ENCODE data around the gene IRAK1BP1.

IRAK1BP1 gene

GRCh38 chr6:78831492-78831891, 35.9 kb upstream of the IRAK1BP1 start:
- no CpG with 5 or more reads among the region's 2 CpGs for WGBS, 2 donors (ENCODE audit: extremely low coverage in 2 of 2, insufficient read length in 2 of 2, insufficient replicate concordance in 1 of 2)

GRCh38 chr6:78832091-78832808, 35.1 kb upstream of the IRAK1BP1 start:
- H2AK5ac ChIP-seq (ENCODE audit: low read depth, low read length), result no peak overlapping the region
- no peak overlapping the region for H3K14ac ChIP-seq (ENCODE audit: low read length)
- H3K36me3 ChIP-seq (replicated peaks in 1 of 2; ENCODE audit: control insufficient read depth in 2 of 2, insufficient read depth in 2 of 2, low read length in 2 of 2), result no peaks in the 10 kb centered on the region
- no peak overlapping the region for H3K23ac ChIP-seq (ENCODE audit: low read depth, low read length, poor library complexity)
- no peak overlapping the region for H2BK5ac ChIP-seq (ENCODE audit: low read length)
- no peak overlapping the region for H3K4me2 ChIP-seq (ENCODE audit: insufficient read depth, low read length, poor library complexity, severe bottlenecking)
- H3K4ac ChIP-seq (ENCODE audit: low read length), result no peak overlapping the region
- H2BK15ac ChIP-seq (ENCODE audit: low read length), result no peak overlapping the region
- H4K91ac ChIP-seq (ENCODE audit: low read depth, low read length, poor library complexity), result no peak overlapping the region
- H3K9me3 ChIP-seq (replicated peaks in 1 of 2; ENCODE audit: control insufficient read depth in 2 of 2, insufficient read depth in 1 of 2, low read depth in 1 of 2, low read length in 2 of 2), result no peaks in the 10 kb centered on the region
- H3K79me1 ChIP-seq (ENCODE audit: low read depth, low read length), result no peaks in the 10 kb centered on the region
- no peak overlapping the region for H2BK12ac ChIP-seq (ENCODE audit: low read length)
- no peak overlapping the region for H2BK120ac ChIP-seq (ENCODE audit: low read depth, low read length)
- no peak overlapping the region for H3K27ac ChIP-seq (replicated peaks; ENCODE audit: low read length)
- H3K27me3 ChIP-seq (ENCODE audit: control insufficient read depth in 3 of 3, insufficient read depth in 3 of 3, low read depth in 1 of 3, low read length in 3 of 3), result no peaks in the 10 kb centered on the region
- no peak overlapping the region for H3K4me3 ChIP-seq (ENCODE audit: low read length in 2 of 2)
- peaks cover 2 to 3% of the 10 kb centered on the region in 2 donors for H3K4me1 ChIP-seq (ENCODE audit: control insufficient read depth in 2 of 2, insufficient read depth in 1 of 2, low read depth in 1 of 2, low read length in 2 of 2)
- H3K9ac ChIP-seq (ENCODE audit: low read depth, low read length, poor library complexity), result no peak overlapping the region
- DNase-seq (ENCODE audit: low spot score), result no peak
- no peak overlapping the region for H3K18ac ChIP-seq (ENCODE audit: low read length)
- H2AFZ ChIP-seq (ENCODE audit: low read length), result no peak overlapping the region
- no peak overlapping the region for H4K8ac ChIP-seq (ENCODE audit: low read depth, low read length)

More at GRCh38 chr6:78831492-78831891, 35.9 kb upstream of the IRAK1BP1 start:
- H3K27me3 ChIP-seq (ENCODE audit: control insufficient read depth in 3 of 3, insufficient read depth in 3 of 3, low read depth in 1 of 3, low read length in 3 of 3), result no peaks in the 10 kb centered on the region
- peak overlapping the region; percentile 47 for H3K27ac ChIP-seq (replicated peaks; ENCODE audit: low read length)
- no peak overlapping the region for H4K91ac ChIP-seq (ENCODE audit: low read depth, low read length, poor library complexity)
- peaks cover 2 to 3% of the 10 kb centered on the region in 2 donors for H3K4me1 ChIP-seq (ENCODE audit: control insufficient read depth in 2 of 2, insufficient read depth in 1 of 2, low read depth in 1 of 2, low read length in 2 of 2)
- H2BK120ac ChIP-seq (ENCODE audit: low read depth, low read length), result no peak overlapping the region
- H4K8ac ChIP-seq (ENCODE audit: low read depth, low read length), result no peak overlapping the region
- no peak overlapping the region for H3K18ac ChIP-seq (ENCODE audit: low read length)
- H2BK15ac ChIP-seq (ENCODE audit: low read length), result no peak overlapping the region
- H3K4me2 ChIP-seq (ENCODE audit: insufficient read depth, low read length, poor library complexity, severe bottlenecking), result no peak overlapping the region
- no peak overlapping the region for H2AFZ ChIP-seq (ENCODE audit: low read length)
- no peak overlapping the region for H3K23ac ChIP-seq (ENCODE audit: low read depth, low read length, poor library complexity)
- H3K14ac ChIP-seq (ENCODE audit: low read length), result no peak overlapping the region
- H3K79me1 ChIP-seq (ENCODE audit: low read depth, low read length), result no peaks in the 10 kb centered on the region
- no peak overlapping the region for H2AK5ac ChIP-seq (ENCODE audit: low read depth, low read length)
- no peak for DNase-seq (ENCODE audit: low spot score)
- H3K4me3 ChIP-seq (ENCODE audit: low read length in 2 of 2), result no peak overlapping the region
- H3K9ac ChIP-seq (ENCODE audit: low read depth, low read length, poor library complexity), result no peak overlapping the region
- no peaks in the 10 kb centered on the region for H3K36me3 ChIP-seq (replicated peaks in 1 of 2; ENCODE audit: control insufficient read depth in 2 of 2, insufficient read depth in 2 of 2, low read length in 2 of 2)
- H3K9me3 ChIP-seq (replicated peaks in 1 of 2; ENCODE audit: control insufficient read depth in 2 of 2, insufficient read depth in 1 of 2, low read depth in 1 of 2, low read length in 2 of 2), result no peaks in the 10 kb centered on the region
- no peak overlapping the region for H2BK5ac ChIP-seq (ENCODE audit: low read length)
- no peak overlapping the region for H2BK12ac ChIP-seq (ENCODE audit: low read length)
- no peak overlapping the region for H3K4ac ChIP-seq (ENCODE audit: low read length)

- H3K4me2 ChIP-seq (ENCODE audit: insufficient read depth, low read length, poor library complexity, severe bottlenecking), result no peak overlapping the region
- no peak for DNase-seq (ENCODE audit: low spot score)
Measured at GRCh38 chr6:78835817-78836216, 31.5 kb upstream of the IRAK1BP1 start.

GRCh38 chr6:78836598-78836997, 30.8 kb upstream of the IRAK1BP1 start:
- Histone ChIP-seq H3K9me3 (replicated peaks in 1 of 2; ENCODE audit: control insufficient read depth in 2 of 2, insufficient read depth in 1 of 2, low read depth in 1 of 2, low read length in 2 of 2) (no peaks in the 10 kb centered on the region), H3K27me3 (ENCODE audit: control insufficient read depth in 3 of 3, insufficient read depth in 3 of 3, low read depth in 1 of 3, low read length in 3 of 3) (no peaks in the 10 kb centered on the region), H3K4ac (ENCODE audit: low read length) (no peak overlapping the region), H3K4me3 (ENCODE audit: low read length in 2 of 2) (no peak overlapping the region), H3K23ac (ENCODE audit: low read depth, low read length, poor library complexity) (no peak overlapping the region), H2BK15ac (ENCODE audit: low read length) (no peak overlapping the region), H3K4me2 (ENCODE audit: insufficient read depth, low read length, poor library complexity, severe bottlenecking) (no peak overlapping the region), H2AFZ (ENCODE audit: low read length) (no peak overlapping the region), H3K27ac (replicated peaks; ENCODE audit: low read length) (no peak overlapping the region), H2BK5ac (ENCODE audit: low read length) (no peak overlapping the region), H2BK120ac (ENCODE audit: low read depth, low read length) (no peak overlapping the region), H4K8ac (ENCODE audit: low read depth, low read length) (no peak overlapping the region), H3K79me1 (ENCODE audit: low read depth, low read length) (no peaks in the 10 kb centered on the region), H4K91ac (ENCODE audit: low read depth, low read length, poor library complexity) (no peak overlapping the region), H3K14ac (ENCODE audit: low read length) (no peak overlapping the region), H3K18ac (ENCODE audit: low read length) (no peak overlapping the region), H2AK5ac (ENCODE audit: low read depth, low read length) (no peak overlapping the region), H3K36me3 (replicated peaks in 1 of 2; ENCODE audit: control insufficient read depth in 2 of 2, insufficient read depth in 2 of 2, low read length in 2 of 2) (no peaks in the 10 kb centered on the region), H3K9ac (ENCODE audit: low read depth, low read length, poor library complexity) (no peak overlapping the region), H2BK12ac (ENCODE audit: low read length) (no peak overlapping the region), H3K4me1 (ENCODE audit: control insufficient read depth in 2 of 2, insufficient read depth in 1 of 2, low read depth in 1 of 2, low read length in 2 of 2) (peaks cover 0 to 3% of the 10 kb centered on the region in 2 donors)
- no peak for DNase-seq (ENCODE audit: low spot score)
- no CpG with 5 or more reads among the region's 3 CpGs for WGBS, 2 donors (ENCODE audit: extremely low coverage in 2 of 2, insufficient read length in 2 of 2, insufficient replicate concordance in 1 of 2)

More at GRCh38 chr6:78835817-78836216, 31.5 kb upstream of the IRAK1BP1 start:
- no peak overlapping the region for H3K14ac ChIP-seq (ENCODE audit: low read length)
- no peaks in the 10 kb centered on the region for H3K79me1 ChIP-seq (ENCODE audit: low read depth, low read length)
- no peak overlapping the region for H3K4ac ChIP-seq (ENCODE audit: low read length)
- no peak overlapping the region for H2AFZ ChIP-seq (ENCODE audit: low read length)
- no peak overlapping the region for H2BK12ac ChIP-seq (ENCODE audit: low read length)
- no peak overlapping the region for H3K18ac ChIP-seq (ENCODE audit: low read length)
- H2AK5ac ChIP-seq (ENCODE audit: low read depth, low read length), result no peak overlapping the region
- no peaks in the 10 kb centered on the region for H3K9me3 ChIP-seq (replicated peaks in 1 of 2; ENCODE audit: control insufficient read depth in 2 of 2, insufficient read depth in 1 of 2, low read depth in 1 of 2, low read length in 2 of 2)
- no peak overlapping the region for H3K4me3 ChIP-seq (ENCODE audit: low read length in 2 of 2)
- no peaks in the 10 kb centered on the region for H3K27me3 ChIP-seq (ENCODE audit: control insufficient read depth in 3 of 3, insufficient read depth in 3 of 3, low read depth in 1 of 3, low read length in 3 of 3)
- H4K91ac ChIP-seq (ENCODE audit: low read depth, low read length, poor library complexity), result no peak overlapping the region
- H2BK15ac ChIP-seq (ENCODE audit: low read length), result no peak overlapping the region
- no peak overlapping the region for H3K27ac ChIP-seq (replicated peaks; ENCODE audit: low read length)
- no peak overlapping the region for H2BK5ac ChIP-seq (ENCODE audit: low read length)
- peaks cover 2 to 3% of the 10 kb centered on the region in 2 donors for H3K4me1 ChIP-seq (ENCODE audit: control insufficient read depth in 2 of 2, insufficient read depth in 1 of 2, low read depth in 1 of 2, low read length in 2 of 2)
- H3K23ac ChIP-seq (ENCODE audit: low read depth, low read length, poor library complexity), result no peak overlapping the region
- H3K9ac ChIP-seq (ENCODE audit: low read depth, low read length, poor library complexity), result no peak overlapping the region
- no peaks in the 10 kb centered on the region for H3K36me3 ChIP-seq (replicated peaks in 1 of 2; ENCODE audit: control insufficient read depth in 2 of 2, insufficient read depth in 2 of 2, low read length in 2 of 2)
- H2BK120ac ChIP-seq (ENCODE audit: low read depth, low read length), result no peak overlapping the region
- H4K8ac ChIP-seq (ENCODE audit: low read depth, low read length), result no peak overlapping the region
